HG02870 (cell line): ENCODE data around the gene SGO2.
"Not testable (repeated sequence)": the region's sequence is repeated elsewhere in the genome, so short reads cannot be mapped to it uniquely, and the experiment has no call there.

Source experiments
- ATAC-seq: cut with Tn5 transposase; IDR thresholded peaks from one replicate; pipeline ENCODE4 v1.9.1; 2021; ENCODE audit warnings: mild to moderate bottlenecking, moderate library complexity; ENCODE audit not compliant: unreplicated experiment

SGO2 gene

GRCh38 chr2:200509612-200510433, 16.2 kb upstream of the SGO2 start, which contains the start of gene KCTD18:
KCTD18 (minus strand) TSS chr2:200510068; CDS start chr2:200507016, 3,052 bp downstream.
- ATAC-seq: peak; percentile 97

- ATAC-seq: no peak
These were observed 10.9 kb upstream of the SGO2 start for GRCh38 chr2:200515155-200515554.

- ATAC-seq: no peak
These were observed 2.8 kb upstream of the SGO2 start for GRCh38 chr2:200523158-200523557.

- ATAC-seq: no peak
These were observed 2.4 kb upstream of the SGO2 start for GRCh38 chr2:200523604-200524003.

DNA sequence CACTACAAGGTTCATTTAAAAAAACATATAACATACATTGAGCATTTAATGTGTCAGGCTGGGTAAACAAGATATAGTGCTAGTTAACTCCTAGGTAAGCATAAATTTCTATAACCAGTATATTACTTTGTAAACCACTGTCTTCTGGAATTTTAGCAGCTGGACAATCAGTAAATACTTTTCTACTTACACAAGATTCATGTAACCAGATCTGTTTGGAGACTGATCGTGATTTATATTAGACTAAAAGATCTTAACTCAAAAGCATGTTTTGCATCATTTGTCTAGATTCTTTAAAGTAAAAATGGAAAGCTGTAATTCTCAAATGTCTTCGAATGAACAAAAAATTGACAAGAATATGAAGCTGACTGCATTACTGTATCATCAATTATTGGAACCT, 941 bp upstream of the SGO2 start:
- no peak for ATAC-seq

GRCh38 chr2:200525551-200525881, 491 bp upstream of the SGO2 start:
- no peak for ATAC-seq

GRCh38 chr2:200528228-200528627, 2.2 kb downstream of the SGO2 start:
- no peak for ATAC-seq

- ATAC-seq: no peak
These were observed 7.7 kb downstream of the SGO2 start for GRCh38 chr2:200533754-200534153.

GRCh38 chr2:200534572-200534971, 8.6 kb downstream of the SGO2 start:
- no peak for ATAC-seq

DNA sequence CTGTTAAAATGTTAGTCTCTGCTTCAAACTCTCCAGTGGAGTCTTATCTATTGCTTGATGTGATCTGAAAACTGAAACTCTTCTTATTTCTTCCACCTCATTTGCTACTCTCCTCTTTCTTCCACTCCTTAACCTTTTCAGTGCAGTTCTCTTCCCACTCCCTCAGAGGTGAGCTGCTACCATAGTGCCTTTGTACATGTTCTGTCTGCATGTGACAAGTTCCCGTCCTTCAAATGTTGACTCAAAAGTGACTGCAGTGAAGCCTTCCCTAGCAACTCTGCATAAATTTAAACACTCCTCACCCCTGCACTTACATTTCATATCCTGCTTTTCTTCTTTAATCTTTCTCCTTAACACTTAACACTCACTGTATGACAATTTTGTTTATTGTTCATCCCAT, 12.1 kb downstream of the SGO2 start:
- ATAC-seq: no peak

DNA sequence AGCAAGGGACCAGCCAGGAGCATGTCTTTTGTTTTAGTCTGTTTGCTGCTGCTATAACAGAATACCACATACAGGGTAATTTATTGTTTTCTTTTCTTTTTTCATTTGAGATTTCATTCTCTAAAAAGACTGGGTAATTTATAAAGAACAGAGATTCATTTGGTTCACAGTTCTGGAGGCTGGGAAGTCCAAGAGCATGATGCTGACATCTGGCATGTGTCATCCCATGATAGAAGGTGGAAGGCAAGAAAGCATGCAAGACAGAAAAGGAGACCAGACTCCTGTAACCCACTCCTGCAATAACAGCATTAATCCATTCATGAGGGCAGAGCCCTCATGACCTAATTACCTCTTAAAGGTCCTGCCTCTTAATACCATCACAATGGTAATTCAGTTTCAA, 14.8 kb downstream of the SGO2 start:
- no peak for ATAC-seq

DNA sequence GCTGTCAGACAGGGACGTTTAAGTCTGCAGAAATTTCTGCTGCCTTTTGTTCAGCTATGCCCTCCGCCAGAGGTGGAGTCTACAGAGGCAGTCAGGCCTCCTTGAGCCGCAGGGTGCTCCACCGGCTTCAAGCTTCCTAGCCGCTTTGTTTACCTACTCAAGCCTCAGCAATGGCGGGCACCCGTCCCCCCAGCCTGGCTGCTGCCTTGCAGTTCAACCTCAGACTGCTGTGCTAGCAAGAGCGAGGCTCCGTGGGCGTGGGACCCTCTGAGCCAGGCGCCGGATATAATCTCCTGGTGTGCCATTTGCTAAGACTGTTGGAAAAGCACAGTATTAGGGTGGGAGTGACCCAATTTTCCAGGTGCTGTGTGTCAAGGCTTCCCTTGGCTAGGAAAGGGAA, 40.6 kb downstream of the SGO2 start:
- ATAC-seq: not testable (repeated sequence)

DNA sequence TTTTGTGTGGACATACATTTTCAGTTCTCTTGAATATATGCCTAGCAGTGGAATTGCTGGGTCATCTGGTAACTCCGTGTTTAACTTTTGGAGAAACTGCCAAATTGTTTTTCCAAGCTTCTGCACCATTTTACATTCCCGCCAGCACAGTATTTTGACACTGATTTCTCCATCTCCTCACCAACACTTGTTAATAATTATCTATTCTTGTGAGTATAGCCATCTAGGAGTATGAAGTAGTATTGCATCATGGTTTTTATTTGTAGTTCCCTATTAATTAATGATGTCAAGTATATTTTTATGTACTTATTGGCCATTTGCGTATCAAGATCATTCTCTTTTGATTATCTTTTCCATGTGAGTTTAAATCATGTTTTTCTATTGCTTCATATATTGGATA, 41.9 kb downstream of the SGO2 start:
- no peak for ATAC-seq

DNA sequence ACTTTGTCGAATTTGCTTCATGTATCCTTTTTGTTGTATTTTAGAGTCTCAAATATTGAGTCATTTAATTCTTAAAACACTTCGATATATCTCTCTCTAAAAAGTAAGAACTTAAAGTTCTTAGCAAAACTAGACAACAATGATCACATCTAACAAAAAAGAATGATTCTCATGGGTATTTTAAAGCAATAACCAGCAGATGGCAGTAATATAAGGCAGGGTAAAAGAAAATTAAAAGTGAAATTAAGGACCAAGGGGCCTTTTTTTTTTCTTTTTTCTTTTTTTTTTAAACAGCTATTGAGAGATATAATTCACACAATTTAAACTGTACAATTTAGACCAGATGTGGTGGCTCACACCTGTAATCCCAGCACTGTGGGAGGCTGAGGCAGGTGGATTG, 50.0 kb downstream of the SGO2 start:
- ATAC-seq: no peak

DNA sequence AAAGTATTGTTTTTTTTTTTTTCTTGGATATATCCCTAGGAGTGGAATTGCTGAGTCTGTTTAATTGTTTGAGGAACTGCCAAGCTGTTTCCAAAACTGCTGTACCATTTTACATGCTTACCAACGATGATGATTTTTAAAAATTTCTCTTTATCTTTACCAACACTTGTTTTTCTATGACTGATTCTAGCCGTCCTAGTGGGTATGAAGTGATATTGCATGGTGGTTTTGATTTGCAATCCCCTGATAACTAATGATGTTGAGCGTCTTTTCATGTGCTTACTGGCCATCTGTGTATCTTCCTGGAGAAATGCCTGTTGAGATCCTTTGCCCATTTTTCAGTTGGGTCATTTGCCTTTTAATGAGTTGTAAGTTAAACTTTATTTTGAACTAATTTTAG, 51.0 kb downstream of the SGO2 start:
- no peak for ATAC-seq

- peak; percentile 50 for ATAC-seq
These were observed 52.8 kb downstream of the SGO2 start for GRCh38 chr2:200578778-200579177.

GRCh38 chr2:200584639-200585038, 58.6 kb downstream of the SGO2 start:
- ATAC-seq: no peak

GRCh38 chr2:200585340-200585729, 59.3 kb downstream of the SGO2 start:
- ATAC-seq: no peak

DNA sequence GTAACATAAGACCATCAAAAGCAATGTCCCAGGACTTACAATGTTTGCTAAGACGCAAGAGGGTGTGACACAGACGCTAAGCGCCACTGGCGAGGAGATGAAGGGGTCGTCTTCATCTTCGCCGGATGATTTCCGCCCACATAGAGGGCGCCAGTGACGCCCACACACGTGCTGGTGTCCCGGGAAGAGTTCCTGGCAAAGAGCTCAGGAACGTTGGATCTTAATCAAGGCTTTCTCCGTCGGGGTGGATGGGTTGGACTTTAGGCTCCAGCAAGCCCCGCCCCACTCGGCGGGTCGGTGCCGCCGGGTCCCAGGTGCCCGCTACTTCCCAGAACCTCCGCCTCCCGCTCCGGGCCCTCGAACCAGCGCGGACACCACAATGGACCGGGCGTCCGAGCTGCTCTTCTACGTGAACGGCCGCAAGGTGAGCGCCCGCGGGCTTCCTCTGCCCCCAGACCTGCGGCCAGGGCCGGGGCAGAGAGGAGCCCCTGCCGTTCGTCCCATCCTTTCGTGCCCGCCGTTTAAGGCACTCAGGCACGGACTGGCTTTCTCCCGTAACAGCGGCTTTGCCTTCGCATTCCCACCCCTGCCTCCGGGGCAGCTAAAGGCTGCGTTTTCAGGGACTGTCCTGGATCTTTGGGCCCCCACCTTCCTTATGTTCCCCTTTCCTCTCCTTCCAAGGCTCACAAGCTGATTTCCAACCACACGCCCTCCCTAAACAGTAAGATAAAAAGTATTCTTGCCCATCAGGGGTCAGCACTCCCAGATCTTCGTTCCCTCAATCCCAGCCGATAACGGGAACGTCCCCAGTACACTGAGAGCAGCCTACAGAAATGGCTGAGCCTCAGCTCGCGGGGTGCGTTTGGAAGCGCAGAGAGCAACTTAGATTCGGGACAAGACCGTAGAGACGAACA, 60.0 kb downstream of the SGO2 start, which contains the start of gene AOX1:
TSS of gene AOX1 (plus strand) at position 285 of the 914 bp plus-strand sequence. CDS start at position 380, 95 bp downstream.
- ATAC-seq: no peak

DNA sequence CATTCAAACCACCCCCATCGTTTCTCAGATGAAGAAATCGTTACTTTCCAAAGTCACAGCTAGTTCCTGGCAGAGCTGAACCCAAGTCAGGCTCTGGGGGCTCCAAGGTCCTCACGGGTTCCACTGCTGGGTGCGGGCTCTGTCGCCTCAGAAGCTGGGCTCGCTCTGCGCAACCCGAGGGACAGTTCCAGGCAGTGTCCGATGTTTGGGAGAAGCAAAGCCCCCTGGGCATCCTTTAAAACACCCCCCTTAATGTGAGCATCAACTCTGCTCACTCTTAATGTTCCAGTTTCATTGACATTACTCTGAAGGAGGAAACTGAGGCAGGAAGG, 60.6 kb downstream of the SGO2 start:
- no peak for ATAC-seq

DNA sequence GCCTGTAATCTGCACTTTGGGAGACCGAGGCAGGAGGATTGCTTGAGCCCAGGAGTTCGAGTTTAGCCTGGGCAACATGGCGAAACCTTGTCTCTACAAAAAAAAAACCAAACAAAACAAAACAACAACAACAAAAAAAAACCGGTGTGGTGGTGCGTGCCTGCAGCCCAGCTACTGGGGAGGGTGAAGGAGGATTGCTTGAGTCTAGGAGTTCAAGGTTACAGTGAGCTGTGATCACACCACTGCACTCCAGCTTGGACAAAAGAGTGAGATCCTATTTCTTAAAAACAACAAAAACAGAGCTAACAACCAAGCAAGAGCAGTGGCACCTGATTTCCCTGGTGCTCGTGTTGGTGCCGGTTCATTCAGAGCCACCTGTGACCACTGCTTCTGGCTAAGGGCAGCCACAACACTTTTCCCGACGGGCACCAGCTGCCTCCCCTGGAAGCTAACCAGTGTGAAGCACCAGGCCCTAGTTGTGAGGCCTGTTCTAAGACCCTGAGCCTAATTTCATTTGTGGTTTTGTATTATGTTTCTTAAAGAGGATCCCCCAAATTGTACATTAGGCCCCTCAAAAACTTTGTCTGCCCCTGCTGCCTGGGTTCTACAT, 61.1 kb downstream of the SGO2 start:
- ATAC-seq: no peak
